OCI-LY3 (cell line): ENCODE data around the gene EIF4EBP2.

Experiments
- H2AFZ ChIP-seq: fragments of 200-600, 300-600 bp; shearing (Covaris generic); 2 replicates; pipeline ENCODE4 v1.6.0; 2014; ENCODE audit warnings: antibody characterized with exemption, low read depth, low read length
- H3K27ac ChIP-seq: fragments of 200-600, 300-600 bp; sonication (generic); 2 replicates; pipeline ENCODE4 v1.5.1; 2014; ENCODE audit warnings: mild to moderate bottlenecking, low read length, moderate library complexity, mixed read lengths
- H3K27me3 ChIP-seq: fragments of 200-600, 300-600 bp; sonication (generic); 2 replicates; pipeline ENCODE4 v1.6.1; 2014; ENCODE audit warnings: low read depth, low read length, mixed read lengths
- H3K36me3 ChIP-seq: fragments of 200-600, 300-600 bp; sonication (generic); replicated peaks from 2 replicates; pipeline ENCODE3; 2014; ENCODE audit warnings: low read depth, low read length, mixed read lengths
- H3K4me1 ChIP-seq: fragments of 300-600, 200-600 bp; sonication (generic); 2 replicates; pipeline ENCODE4 v1.6.1; 2014; ENCODE audit warnings: low read length, mixed read lengths
- H3K4me2 ChIP-seq: fragments of 200-600, 300-600 bp; sonication (generic); 2 replicates; pipeline ENCODE4 v1.6.1; 2014; ENCODE audit warnings: low read length, mixed read lengths
- H3K4me3 ChIP-seq: fragments of 300-600, 200-600 bp; sonication (generic); 2 replicates; pipeline ENCODE4 v1.5.1; 2014; ENCODE audit warnings: antibody characterized with exemption, mild to moderate bottlenecking, low read length, moderate library complexity
- H3K79me2 ChIP-seq: fragments of 300-600, 200-600 bp; shearing (Covaris generic); 2 replicates; pipeline ENCODE4 v1.6.1; 2014; ENCODE audit warnings: mild to moderate bottlenecking, low read length, mixed read lengths
- H3K9ac ChIP-seq: fragments of 300-600, 200-600 bp; shearing (Covaris generic); 2 replicates; pipeline ENCODE4 v1.6.0; 2014; ENCODE audit warnings: mild to moderate bottlenecking, low read length, moderate library complexity
- H3K9me3 ChIP-seq: fragments of 200-600, 300-600 bp; shearing (Covaris generic); 2 replicates; pipeline ENCODE4 v1.6.1; 2014; ENCODE audit warnings: low read length, mixed read lengths; ENCODE audit not compliant: insufficient read depth
- H4K20me1 ChIP-seq: fragments of 200-600, 300-600 bp; sonication (generic); 2 replicates; pipeline ENCODE4 v1.6.1; 2016; ENCODE audit warnings: low read length, mixed read lengths; ENCODE audit not compliant: insufficient read depth
- EZH2phosphoT487 ChIP-seq: fragments of 200-600 bp; shearing (Covaris generic); IDR thresholded peaks from 2 replicates; pipeline ENCODE4 v1.6.1; 2018; ENCODE audit warnings: antibody characterized with exemption, mixed run types, low read depth
- TF ChIP-seq, protein P1 (sequence below): fragments of 200-600, 300-600 bp; sonication (generic); IDR thresholded peaks from 2 replicates; pipeline ENCODE4 v1.5.1; 2014; ENCODE audit warnings: antibody characterized with exemption, low read length, low read depth

Gene EIF4EBP2

DNA sequence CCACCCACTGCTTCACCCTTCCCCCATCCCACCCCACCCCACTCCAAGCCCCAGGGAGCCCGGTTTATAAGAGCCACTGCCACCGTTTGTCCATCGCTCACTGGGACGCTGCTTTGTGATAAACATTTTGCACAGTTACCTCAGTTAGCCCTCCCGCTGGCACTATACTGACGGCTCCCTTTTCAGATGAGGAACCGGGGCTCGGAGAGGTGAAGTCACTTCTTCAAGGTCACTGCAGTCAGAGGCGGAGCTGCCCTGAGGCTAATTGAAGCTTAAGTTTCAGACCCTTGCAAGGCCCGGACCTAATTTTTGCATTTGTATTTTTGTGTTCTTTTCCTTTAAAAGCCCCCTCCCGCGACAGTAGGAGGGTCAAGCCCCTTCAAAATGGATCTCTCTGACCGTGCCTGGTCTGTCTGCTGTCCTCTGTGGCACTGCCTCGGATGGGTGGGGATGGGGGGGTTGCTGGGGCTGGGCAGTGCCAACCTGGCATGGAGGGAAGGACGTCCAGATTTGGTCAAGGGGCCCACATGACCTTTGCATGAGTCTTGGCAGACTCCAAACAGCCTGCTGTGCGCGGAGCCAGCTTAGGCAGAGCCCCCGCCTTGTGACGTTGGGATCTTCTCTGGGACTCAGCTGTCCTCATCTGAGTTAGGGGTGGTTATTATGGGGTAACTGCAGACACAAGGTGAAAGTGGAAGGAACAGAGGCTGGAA is 55.3 kb downstream of the EIF4EBP2 start:
- no peak overlapping the region for H3K4me2 ChIP-seq
- peaks cover 8% of the 10 kb centered on the region; the same call in 1 of the 2 replicates for H3K27me3 ChIP-seq

DNA sequence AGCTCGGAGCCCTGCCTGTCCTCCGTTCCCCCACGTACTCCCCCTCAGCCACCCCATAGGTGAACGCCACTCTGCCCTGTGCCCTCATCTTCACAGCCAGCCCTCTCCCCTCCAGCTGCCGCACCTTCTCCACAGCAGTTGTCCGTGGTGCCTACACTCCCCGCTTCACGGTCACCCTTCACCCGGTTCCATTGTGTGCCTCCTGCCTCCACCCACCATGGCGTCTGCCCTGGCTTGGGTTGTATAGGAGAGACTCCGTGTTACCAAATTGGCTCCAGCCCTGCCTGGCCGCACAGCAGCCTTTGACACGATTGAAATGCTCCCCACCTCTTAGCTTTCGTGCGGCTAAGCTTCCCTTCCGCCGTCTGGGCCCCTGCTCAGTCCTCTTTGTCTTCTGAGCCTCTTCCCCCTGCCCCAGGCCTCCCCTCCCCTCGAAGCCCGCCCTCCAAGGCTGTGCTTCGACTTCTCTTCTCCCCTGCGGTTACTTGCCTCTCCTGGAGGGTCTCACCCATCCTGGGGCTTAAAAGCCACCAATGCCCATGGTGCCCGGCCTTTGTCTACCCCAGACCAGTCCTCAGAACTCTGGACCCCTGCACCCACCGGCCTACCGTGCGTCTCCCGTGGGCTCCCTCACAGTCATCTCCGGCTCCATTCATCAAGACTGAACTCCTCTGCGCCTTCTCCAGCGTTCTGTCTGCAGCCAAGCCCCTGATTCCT is 56.0 kb downstream of the EIF4EBP2 start:
- no peaks in the 10 kb centered on the region for H3K4me1 ChIP-seq
- no peak overlapping the region for H3K4me2 ChIP-seq
- H4K20me1 ChIP-seq = no peaks in the 10 kb centered on the region
- TF ChIP-seq EZH2phosphoT487 = no peak
- TF ChIP-seq, protein P1, sequence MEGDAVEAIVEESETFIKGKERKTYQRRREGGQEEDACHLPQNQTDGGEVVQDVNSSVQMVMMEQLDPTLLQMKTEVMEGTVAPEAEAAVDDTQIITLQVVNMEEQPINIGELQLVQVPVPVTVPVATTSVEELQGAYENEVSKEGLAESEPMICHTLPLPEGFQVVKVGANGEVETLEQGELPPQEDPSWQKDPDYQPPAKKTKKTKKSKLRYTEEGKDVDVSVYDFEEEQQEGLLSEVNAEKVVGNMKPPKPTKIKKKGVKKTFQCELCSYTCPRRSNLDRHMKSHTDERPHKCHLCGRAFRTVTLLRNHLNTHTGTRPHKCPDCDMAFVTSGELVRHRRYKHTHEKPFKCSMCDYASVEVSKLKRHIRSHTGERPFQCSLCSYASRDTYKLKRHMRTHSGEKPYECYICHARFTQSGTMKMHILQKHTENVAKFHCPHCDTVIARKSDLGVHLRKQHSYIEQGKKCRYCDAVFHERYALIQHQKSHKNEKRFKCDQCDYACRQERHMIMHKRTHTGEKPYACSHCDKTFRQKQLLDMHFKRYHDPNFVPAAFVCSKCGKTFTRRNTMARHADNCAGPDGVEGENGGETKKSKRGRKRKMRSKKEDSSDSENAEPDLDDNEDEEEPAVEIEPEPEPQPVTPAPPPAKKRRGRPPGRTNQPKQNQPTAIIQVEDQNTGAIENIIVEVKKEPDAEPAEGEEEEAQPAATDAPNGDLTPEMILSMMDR = no peak
- H3K4me3 ChIP-seq = no peak overlapping the region
- no peak overlapping the region for H3K27ac ChIP-seq
- H3K9ac ChIP-seq = no peak overlapping the region
- H3K9me3 ChIP-seq = no peaks in the 10 kb centered on the region
- H3K27me3 ChIP-seq = peaks cover 8% of the 10 kb centered on the region; the same call in 1 of the 2 replicates
- H2AFZ ChIP-seq = no peak overlapping the region
- no peaks in the 10 kb centered on the region for H3K79me2 ChIP-seq
- no peaks in the 10 kb centered on the region for H3K36me3 ChIP-seq

More for the DNA sequence above, 55.3 kb downstream of the EIF4EBP2 start:
- Histone ChIP-seq H3K27ac (no peak overlapping the region), H3K79me2 (no peaks in the 10 kb centered on the region), H2AFZ (no peak overlapping the region), H3K9me3 (no peaks in the 10 kb centered on the region), H3K9ac (no peak overlapping the region), H3K4me3 (no peak overlapping the region), H4K20me1 (no peaks in the 10 kb centered on the region), H3K36me3 (no peaks in the 10 kb centered on the region), H3K4me1 (no peaks in the 10 kb centered on the region)
- no peak for TF ChIP-seq EZH2phosphoT487
- TF ChIP-seq, protein P1 = no peak

DNA sequence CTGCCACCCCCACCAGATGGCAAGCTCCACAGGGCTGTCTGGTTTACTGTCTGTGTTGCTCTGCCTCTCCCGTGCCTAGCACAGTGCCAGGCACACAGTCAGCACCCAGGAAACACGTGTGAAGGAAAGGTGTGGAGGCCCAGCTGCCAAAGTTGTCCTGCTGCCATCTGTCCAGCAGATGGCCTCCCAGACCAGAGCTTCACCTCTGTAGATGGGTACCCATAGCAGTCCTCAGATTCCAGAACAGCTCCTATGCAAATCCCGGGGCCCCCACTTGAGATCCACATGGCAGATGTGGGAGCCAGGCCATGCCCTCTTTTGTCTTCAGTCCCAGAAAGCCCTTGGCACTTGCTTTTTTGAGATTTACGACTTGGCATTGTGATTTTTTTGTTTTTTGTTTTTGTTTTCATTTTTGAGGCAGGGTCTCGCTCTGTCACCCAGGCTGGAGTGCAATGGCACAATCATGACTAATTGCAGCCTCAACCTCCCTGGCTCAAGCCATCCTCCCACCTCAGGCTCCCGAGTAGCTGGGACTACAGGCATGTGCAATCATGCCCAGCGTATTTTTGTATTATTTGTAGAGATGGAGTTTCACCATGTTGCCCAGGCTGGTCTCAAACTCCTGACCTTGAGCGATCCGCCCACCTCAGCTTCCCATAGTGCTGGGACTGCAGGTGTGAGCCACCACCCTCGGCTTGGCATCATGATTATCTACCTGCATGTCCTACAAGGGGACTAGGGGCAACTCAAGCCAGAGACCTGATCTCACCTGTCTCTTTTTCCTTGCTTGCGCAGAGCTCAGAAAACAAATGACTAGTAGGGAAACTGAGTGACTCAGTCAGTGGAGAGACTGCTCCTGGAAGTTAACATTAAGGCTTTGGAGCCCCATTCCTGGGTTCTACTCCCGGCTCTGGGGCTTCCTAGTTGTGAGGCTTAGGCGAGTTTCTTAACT is 57.7 kb downstream of the EIF4EBP2 start:
- Histone ChIP-seq H2AFZ (no peak overlapping the region; the same call in 1 of the 2 replicates), H3K9ac (no peak overlapping the region), H3K27ac (no peak overlapping the region), H3K36me3 (no peaks in the 10 kb centered on the region), H4K20me1 (no peaks in the 10 kb centered on the region), H3K9me3 (no peaks in the 10 kb centered on the region), H3K4me3 (no peak overlapping the region), H3K27me3 (0 out of 2 replicates have a peak, but pooled peaks cover 5% of the 10 kb centered on the region), H3K4me1 (no peaks in the 10 kb centered on the region), H3K79me2 (no peaks in the 10 kb centered on the region), H3K4me2 (no peak overlapping the region)
- TF ChIP-seq EZH2phosphoT487 = no peak
- TF ChIP-seq, protein P1 = peak; percentile 72
